HL-60 (cell line): ENCODE data around the gene IQCF2.
"Not testable (repeated sequence)": the region's sequence is repeated elsewhere in the genome, so short reads cannot be mapped to it uniquely, and the experiment has no call there.

Source experiments
- DNase-seq, 2 experiments: peaks; one replicate each; pipeline ENCODE4 v3.0.0-alpha.2; 2010 to 2020; ENCODE audit warnings: low read depth in 1 of 2, low spot score in 1 of 2
- H3K27ac ChIP-seq: fragments of 250-450 bp; sonication (Bioruptor Pico); replicated peaks from 2 replicates; pipeline ENCODE4 v1.5.1; 2020; ENCODE audit warnings: mild to moderate bottlenecking, moderate library complexity
- H3K27me3 ChIP-seq: fragments of 250-450 bp; sonication (Bioruptor Pico); 2 replicates; pipeline ENCODE4 v1.5.1; 2021; ENCODE audit warnings: mild to moderate bottlenecking, moderate library complexity; ENCODE audit not compliant: insufficient read depth, poor library complexity, severe bottlenecking
- H3K4me3 ChIP-seq: replicated peaks from 2 replicates; pipeline ENCODE4 v1.5.1; 2011; ENCODE audit warnings: mild to moderate bottlenecking, control low read depth, low read length; ENCODE audit not compliant: insufficient read depth
- GABPA ChIP-seq: IDR thresholded peaks from 2 replicates; pipeline ENCODE4 v1.6.1; 2012; ENCODE audit warnings: low read depth
- POLR2AphosphoS5 ChIP-seq: IDR thresholded peaks from 2 replicates; pipeline ENCODE4 v1.6.1; 2012; ENCODE audit warnings: low read depth
- SPI1 ChIP-seq: IDR thresholded peaks from 2 replicates; pipeline ENCODE4 v1.6.1; 2012; ENCODE audit warnings: low read depth, mild to moderate bottlenecking, borderline replicate concordance
- TF ChIP-seq, protein P1 (sequence below): IDR thresholded peaks from 2 replicates; pipeline ENCODE4 v1.6.1; 2012; ENCODE audit warnings: low read depth; ENCODE audit not compliant: insufficient replicate concordance
- TF ChIP-seq, protein P2 (sequence below): IDR thresholded peaks from one replicate; pipeline ENCODE4 v1.5.1; 2011; ENCODE audit warnings: low read length, control low read depth, inconsistent platforms; ENCODE audit not compliant: insufficient read depth

IQCF2 gene

DNA sequence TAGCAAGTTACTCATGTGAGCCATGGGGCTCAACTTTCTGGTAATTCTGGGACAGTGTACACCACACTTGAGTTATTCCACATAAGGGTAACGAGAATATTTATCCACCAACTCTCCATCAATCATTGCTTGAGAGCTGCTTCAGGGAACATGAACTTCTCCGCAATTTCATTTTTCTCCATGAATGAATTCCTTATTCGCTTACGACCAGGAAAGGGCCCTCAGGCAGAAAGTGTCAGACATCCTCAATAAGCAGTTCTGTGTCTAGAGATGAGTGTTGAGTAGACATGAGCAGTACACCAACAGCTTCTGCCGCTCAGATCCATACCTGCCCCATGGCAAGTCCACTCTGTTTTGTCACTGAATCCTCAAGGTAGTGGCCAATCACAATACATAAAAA, 24.8 kb upstream of the IQCF2 start:
- Histone ChIP-seq H3K4me3 (no peak overlapping the region), H3K27ac (no peak overlapping the region), H3K27me3 (peaks cover 5% of the 10 kb centered on the region)
- TF ChIP-seq, protein P1, sequence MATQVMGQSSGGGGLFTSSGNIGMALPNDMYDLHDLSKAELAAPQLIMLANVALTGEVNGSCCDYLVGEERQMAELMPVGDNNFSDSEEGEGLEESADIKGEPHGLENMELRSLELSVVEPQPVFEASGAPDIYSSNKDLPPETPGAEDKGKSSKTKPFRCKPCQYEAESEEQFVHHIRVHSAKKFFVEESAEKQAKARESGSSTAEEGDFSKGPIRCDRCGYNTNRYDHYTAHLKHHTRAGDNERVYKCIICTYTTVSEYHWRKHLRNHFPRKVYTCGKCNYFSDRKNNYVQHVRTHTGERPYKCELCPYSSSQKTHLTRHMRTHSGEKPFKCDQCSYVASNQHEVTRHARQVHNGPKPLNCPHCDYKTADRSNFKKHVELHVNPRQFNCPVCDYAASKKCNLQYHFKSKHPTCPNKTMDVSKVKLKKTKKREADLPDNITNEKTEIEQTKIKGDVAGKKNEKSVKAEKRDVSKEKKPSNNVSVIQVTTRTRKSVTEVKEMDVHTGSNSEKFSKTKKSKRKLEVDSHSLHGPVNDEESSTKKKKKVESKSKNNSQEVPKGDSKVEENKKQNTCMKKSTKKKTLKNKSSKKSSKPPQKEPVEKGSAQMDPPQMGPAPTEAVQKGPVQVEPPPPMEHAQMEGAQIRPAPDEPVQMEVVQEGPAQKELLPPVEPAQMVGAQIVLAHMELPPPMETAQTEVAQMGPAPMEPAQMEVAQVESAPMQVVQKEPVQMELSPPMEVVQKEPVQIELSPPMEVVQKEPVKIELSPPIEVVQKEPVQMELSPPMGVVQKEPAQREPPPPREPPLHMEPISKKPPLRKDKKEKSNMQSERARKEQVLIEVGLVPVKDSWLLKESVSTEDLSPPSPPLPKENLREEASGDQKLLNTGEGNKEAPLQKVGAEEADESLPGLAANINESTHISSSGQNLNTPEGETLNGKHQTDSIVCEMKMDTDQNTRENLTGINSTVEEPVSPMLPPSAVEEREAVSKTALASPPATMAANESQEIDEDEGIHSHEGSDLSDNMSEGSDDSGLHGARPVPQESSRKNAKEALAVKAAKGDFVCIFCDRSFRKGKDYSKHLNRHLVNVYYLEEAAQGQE = no peak
- TF ChIP-seq, protein P2, sequence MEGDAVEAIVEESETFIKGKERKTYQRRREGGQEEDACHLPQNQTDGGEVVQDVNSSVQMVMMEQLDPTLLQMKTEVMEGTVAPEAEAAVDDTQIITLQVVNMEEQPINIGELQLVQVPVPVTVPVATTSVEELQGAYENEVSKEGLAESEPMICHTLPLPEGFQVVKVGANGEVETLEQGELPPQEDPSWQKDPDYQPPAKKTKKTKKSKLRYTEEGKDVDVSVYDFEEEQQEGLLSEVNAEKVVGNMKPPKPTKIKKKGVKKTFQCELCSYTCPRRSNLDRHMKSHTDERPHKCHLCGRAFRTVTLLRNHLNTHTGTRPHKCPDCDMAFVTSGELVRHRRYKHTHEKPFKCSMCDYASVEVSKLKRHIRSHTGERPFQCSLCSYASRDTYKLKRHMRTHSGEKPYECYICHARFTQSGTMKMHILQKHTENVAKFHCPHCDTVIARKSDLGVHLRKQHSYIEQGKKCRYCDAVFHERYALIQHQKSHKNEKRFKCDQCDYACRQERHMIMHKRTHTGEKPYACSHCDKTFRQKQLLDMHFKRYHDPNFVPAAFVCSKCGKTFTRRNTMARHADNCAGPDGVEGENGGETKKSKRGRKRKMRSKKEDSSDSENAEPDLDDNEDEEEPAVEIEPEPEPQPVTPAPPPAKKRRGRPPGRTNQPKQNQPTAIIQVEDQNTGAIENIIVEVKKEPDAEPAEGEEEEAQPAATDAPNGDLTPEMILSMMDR = no peak
- TF ChIP-seq GABPA (no peak), POLR2AphosphoS5 (no peak), SPI1 (no peak)
- no peak for DNase-seq

DNA sequence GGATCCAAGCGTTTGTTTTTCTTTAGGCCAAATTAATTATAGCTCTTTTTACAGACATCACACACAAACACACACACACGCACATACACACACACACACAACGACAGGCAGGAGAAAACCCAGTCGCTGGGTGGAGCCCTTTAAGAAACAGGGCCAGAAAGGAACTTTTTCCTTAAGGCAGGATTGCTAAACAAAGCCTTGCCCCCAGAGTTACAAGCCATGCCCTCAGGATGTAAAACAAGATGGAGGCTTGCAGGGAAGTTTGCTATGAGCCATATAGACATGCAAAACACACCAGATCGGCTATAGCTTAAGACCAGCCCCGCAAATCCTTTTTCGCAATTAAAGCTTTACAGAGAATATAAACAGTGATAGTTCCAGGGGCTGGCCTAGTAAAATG, 16.3 kb upstream of the IQCF2 start:
- Histone ChIP-seq H3K27me3 (peaks cover 14% of the 10 kb centered on the region), H3K4me3 (no peak overlapping the region), H3K27ac (no peak overlapping the region)
- DNase-seq = no peak
- TF ChIP-seq, protein P2 = no peak
- TF ChIP-seq POLR2AphosphoS5 = no peak
- TF ChIP-seq, protein P1 = no peak
- TF ChIP-seq SPI1 = no peak
- TF ChIP-seq GABPA = no peak

DNA sequence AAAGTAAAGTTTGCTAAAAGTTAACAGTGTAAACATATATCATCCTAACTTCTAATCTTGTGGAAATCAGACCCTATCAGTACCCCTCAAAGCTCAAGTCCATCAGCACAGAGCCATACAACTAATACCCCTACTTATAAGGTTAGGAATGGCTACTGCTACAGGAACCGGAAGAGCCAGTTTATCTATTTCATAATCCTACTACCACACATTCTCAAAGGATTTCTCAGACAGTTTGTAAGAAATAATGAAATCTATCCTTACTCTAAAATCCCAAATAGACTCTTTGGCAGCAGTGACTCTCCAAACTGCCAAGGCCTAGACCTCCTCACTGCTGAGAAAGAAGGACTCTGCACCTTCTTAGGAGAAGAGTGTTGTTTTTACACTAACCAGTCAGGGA, 6.0 kb upstream of the IQCF2 start:
- DNase-seq, H3K27ac ChIP-seq, H3K4me3 ChIP-seq, H3K27me3 ChIP-seq: not testable (repeated sequence)

DNA sequence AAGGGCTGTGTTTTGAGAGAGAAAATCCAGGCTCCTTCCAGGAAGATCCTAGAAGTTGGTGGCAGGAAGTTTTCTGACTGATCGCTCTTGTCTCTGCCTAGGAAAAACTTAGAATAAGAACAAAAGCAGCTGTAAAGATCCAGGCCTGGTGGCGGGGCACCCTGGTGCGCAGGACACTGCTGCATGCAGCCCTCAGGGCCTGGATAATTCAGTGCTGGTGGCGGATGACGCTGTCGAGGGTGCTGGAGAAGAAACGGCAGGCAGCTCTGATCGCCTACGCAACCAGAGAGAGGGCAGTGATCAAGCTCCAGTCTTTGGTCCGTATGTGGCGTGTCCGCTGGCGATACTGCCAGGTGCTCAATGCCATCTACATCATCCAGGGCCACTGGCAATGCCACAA, 1.5 kb downstream of the IQCF2 start:
- TF ChIP-seq POLR2AphosphoS5 = no peak
- TF ChIP-seq SPI1 = no peak
- TF ChIP-seq GABPA = no peak
- TF ChIP-seq, protein P1 = no peak
- TF ChIP-seq, protein P2 = no peak
- no peak for DNase-seq
- no peak overlapping the region for H3K27ac ChIP-seq
- H3K27me3 ChIP-seq = no peaks in the 10 kb centered on the region
- H3K4me3 ChIP-seq = no peak overlapping the region

DNA sequence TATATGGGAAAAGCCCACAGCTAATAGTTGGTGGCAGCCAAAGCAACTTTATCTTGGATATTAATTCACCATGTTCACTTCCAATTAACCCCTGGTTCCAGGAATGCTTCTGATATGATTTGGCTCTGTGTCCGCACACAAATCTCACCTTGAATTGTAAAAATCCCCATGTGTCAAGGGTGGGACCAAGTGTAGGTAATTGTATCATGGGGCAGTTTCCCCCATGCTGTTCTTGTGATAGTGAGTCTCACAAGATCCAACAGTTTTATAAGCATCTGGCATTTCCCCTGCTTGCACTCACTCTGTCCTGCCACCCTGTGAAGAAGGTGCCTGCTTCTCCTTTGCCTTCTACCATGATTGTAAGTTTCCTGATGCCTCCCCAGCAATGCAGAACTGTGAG, 7.5 kb downstream of the IQCF2 start:
- not testable (repeated sequence) for H3K27me3 ChIP-seq, H3K4me3 ChIP-seq, DNase-seq, H3K27ac ChIP-seq
